GM10266 (cell line): ENCODE measurements around the gene DNAJC9.

ENCODE experiments used
- DNase-seq: peaks from one replicate; pipeline ENCODE4 v3.0.0; 2012; ENCODE audit errors: extremely low spot score
- CTCF ChIP-seq: IDR thresholded peaks from 2 replicates; pipeline ENCODE4 v1.5.1; 2012; ENCODE audit warnings: mild to moderate bottlenecking, low read depth; ENCODE audit not compliant: control insufficient read depth, insufficient read depth; ENCODE audit errors: missing control alignments

DNAJC9 gene

GRCh38 chr10:73246646-73247508, at the start of gene DNAJC9:
DNAJC9 (minus strand) TSS chr10:73247255; CDS start chr10:73247189, 66 bp downstream.
- peak; percentile 89 for DNase-seq
- peak; percentile 25 for TF ChIP-seq CTCF

GRCh38 chr10:73293461-73293860, 46.4 kb upstream of the DNAJC9 start:
- TF ChIP-seq CTCF: no peak
- DNase-seq: no peak

GRCh38 chr10:73289958-73290357, 42.9 kb upstream of the DNAJC9 start:
- TF ChIP-seq CTCF: no peak

GRCh38 chr10:73287441-73287840, 40.4 kb upstream of the DNAJC9 start:
- no peak for TF ChIP-seq CTCF
- no peak for DNase-seq

More at GRCh38 chr10:73289958-73290357, 42.9 kb upstream of the DNAJC9 start:
- DNase-seq: no peak

GRCh38 chr10:73281097-73281496, 34.0 kb upstream of the DNAJC9 start:
- no peak for DNase-seq
- no peak for TF ChIP-seq CTCF

GRCh38 chr10:73264423-73264822, 17.4 kb upstream of the DNAJC9 start:
- no peak for DNase-seq
- TF ChIP-seq CTCF: no peak

- peak; percentile 38 for TF ChIP-seq CTCF
- peak; percentile 32 for DNase-seq
These were observed 16.8 kb upstream of the DNAJC9 start for GRCh38 chr10:73263693-73264347.
